DOHH2 (cell line): Measurements from ENCODE around the gene IQCM.

Source experiments
- EZH2phosphoT487 ChIP-seq: fragments of 200-600 bp; sonication (generic); IDR thresholded peaks from 2 replicates; pipeline ENCODE4 v1.6.1; 2017; ENCODE audit warnings: borderline replicate concordance, mild to moderate bottlenecking, antibody characterized with exemption, low read length, moderate library complexity, mixed read lengths
- TF ChIP-seq, protein P1 (sequence below): fragments of 200-600 bp; sonication (generic); IDR thresholded peaks from one replicate; pipeline ENCODE4 v1.5.1; 2014; ENCODE audit warnings: antibody characterized with exemption, mild to moderate bottlenecking, low read depth, low read length; ENCODE audit not compliant: poor library complexity, severe bottlenecking

DNA sequence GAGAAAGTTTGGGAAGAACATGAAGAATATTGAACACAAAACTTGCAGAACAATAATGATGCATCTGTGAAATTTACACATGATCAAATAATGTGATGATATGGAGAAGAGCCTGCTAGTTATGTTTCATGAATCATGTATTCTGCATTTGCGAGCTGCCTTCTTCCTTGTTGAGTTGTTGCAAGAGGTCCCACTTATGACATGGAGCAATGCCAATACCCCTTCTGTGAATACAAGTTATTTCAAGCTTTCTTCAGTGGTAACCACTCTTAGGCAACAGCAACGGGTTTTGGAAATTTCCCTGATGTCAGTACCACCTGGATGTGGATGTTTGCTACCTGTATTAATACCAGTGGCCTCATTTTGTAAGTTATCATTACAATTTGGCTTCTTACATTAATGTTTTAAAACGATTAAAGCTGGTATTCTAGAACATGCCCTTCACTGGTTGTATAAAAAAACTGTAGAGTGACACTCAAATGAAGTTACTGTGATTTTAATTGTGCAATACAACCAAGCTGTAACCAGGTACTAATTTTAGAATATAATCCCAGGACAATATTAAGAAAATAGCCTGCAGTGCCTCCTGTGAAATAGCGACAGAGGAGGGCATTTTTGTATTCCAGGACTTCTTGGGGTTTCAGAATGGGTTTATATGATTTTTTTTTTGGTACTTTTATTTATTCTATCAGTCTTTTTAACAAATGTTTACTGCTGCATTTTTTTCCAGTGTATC, 25.3 kb downstream of the IQCM start:
- TF ChIP-seq, protein P1, sequence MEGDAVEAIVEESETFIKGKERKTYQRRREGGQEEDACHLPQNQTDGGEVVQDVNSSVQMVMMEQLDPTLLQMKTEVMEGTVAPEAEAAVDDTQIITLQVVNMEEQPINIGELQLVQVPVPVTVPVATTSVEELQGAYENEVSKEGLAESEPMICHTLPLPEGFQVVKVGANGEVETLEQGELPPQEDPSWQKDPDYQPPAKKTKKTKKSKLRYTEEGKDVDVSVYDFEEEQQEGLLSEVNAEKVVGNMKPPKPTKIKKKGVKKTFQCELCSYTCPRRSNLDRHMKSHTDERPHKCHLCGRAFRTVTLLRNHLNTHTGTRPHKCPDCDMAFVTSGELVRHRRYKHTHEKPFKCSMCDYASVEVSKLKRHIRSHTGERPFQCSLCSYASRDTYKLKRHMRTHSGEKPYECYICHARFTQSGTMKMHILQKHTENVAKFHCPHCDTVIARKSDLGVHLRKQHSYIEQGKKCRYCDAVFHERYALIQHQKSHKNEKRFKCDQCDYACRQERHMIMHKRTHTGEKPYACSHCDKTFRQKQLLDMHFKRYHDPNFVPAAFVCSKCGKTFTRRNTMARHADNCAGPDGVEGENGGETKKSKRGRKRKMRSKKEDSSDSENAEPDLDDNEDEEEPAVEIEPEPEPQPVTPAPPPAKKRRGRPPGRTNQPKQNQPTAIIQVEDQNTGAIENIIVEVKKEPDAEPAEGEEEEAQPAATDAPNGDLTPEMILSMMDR: no peak
- TF ChIP-seq EZH2phosphoT487: no peak
